SKM-1 treated with dmso at 0.1 percent for 144 hours (cell line): ENCODE data around the gene HSPB2.
"Not testable (repeated sequence)": the region's sequence is repeated elsewhere in the genome, so short reads cannot be mapped to it uniquely, and the experiment has no call there.

Experiments
- DNase-seq: peaks from one replicate; lab custom pipeline; 2025; ENCODE audit not compliant: unreplicated experiment; lab: John Stamatoyannopoulos, UW

HSPB2 gene

DNA sequence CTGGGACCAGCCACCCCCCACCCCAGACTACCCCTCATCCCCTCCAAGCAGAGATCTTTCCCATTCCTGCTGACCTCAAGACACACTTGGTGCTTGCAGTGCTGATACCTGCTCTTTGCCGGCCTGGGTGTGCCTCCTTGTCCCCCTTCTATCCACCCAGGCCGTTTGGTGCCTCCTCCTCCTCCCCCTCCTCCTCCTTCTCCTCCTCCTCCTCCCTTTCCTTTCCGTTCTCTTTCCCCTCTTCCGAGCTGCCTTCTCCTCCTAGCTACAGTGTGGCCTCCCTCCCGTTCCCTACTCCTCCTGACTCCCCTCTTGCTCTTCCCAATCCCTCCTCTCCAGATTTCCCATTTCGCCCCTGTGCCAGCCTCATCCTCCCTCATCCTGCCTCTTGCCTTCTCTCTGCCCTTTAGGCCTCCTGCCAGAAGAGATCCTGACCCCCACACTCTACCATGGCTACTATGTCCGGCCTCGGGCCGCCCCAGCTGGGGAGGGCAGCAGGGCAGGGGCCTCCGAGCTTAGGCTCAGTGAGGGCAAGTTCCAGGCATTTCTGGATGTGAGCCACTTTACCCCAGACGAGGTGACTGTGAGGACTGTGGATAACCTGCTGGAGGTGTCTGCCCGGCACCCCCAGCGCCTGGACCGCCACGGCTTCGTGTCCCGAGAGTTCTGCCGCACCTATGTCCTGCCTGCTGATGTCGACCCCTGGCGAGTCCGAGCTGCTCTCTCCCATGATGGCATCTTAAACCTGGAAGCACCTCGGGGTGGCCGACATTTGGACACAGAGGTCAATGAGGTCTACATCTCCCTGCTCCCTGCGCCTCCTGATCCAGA is 712 bp downstream of the HSPB2 start:
- no peak for DNase-seq

DNA sequence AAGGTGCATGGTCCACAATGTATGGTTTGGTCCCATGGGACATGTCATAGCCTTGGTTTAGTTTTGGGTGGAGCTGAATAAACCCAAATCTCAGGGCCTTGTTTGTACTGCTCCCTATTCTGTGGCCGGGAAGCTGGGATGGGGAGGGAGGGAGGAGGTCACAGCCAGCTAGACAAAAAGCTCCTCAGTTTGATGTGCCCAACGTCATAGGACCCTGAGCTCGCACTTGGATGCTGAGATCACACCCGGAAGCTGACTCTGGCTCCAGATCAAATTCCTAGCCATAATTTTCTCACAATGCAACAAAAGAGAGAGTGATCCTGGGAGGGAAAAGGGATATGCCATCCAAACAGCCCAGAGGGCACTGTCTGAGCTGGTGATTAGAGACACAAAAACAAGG is 1.5 kb downstream of the HSPB2 start:
- DNase-seq, result no peak

DNA sequence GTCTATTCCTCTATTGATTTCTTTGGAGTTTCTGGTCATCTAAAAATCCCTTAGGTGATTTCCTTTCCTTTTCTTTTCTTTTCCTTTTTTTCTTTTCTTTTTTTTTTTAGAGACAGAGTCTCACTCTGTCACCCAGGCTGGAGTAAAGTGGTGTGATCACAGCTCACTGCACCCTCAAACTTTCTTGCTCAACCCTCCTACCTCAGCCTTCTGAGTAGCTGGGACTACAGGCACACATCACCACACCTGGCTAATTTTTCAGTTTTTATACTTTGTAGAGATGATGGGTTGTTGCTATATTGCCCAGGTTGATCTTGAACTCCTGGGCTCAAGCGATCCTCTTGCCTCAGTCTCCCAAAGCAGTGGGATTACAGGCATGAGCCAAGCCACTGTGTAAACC is 4.2 kb downstream of the HSPB2 start:
- DNase-seq, result no peak

DNA sequence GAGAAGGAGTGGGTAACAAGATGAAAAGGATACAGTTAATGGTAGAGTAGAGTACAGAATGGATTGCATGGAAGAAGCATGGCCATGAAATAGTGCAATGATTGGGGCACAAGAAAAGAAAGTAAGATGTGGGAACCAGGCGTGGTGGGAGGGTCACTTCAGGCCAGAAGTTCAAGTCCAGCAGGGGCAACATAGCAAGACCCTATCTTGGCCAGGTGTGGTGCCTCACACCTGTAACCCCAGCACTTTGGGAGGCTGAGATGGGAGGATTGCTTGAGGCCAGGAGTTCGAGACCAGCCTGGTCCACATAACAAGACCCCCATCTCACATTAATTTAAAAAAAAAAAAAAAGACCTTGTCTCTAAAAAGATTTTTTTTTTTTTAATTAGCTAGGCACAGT is 4.8 kb downstream of the HSPB2 start:
- no peak for DNase-seq

DNA sequence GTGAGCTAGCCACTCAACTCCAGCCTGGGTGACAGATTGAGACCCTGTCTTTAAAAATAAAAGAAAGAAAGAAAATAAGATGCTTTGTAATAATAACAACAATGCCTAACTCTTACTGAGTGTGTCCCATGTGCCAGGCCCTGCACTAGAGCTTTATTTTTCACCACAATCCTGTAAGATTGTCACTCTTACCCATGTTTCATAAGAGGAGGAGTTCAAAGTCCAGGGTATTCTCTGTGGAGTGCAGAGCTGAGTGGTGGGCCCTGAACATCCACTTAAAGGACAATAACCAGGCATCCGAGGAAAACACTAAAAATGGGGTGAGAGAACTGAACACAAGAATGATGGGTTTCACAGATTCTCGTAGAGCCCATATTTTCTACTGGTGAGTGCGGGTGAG is 5.3 kb downstream of the HSPB2 start:
- DNase-seq, result no peak

DNA sequence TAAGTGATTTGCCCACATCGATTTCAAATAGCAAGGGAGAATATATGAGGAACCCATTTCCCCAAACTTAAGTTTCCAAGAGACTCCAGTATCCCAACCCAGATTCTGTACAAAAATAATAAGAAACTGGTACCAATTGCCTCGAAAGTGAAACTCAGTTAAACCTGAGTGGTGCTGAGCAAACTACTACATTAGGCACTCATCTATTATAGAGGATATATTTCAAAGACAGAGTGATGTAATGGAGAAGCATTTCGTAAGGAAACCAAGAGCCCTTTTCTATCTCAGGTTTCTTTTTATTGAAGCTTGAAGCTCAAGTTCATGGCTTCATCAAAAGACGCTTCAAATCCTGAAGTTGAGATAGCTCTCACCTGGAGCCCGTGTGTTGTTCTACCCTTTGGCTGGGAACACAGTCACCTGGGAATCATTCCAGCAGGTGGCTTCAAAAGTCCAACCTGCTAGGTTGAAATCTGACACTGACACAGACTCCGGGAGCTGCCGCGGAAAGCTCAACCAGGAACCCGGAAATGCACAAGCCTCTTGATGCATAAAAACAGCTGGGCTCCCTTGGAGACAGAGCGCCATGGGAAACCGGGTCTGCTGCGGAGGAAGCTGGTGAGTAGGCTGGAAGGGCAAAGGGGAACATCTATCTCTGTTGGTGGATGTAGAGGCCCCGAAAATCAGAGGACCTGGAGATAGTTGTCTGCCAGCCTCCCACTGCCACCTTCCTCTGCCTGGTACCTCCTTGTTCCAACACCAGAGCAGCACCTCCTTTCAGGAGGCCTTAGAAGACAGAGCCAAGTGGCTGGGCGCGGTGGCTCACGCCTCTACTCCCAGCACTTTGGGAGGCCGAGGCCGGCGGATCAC is 6.1 kb downstream of the HSPB2 start, which contains the start of gene C11orf52:
Gene C11orf52, plus strand, starts transcription at position 524 of the 867 bp plus-strand sequence. Its CDS starts 60 bp downstream, at position 584.
- DNase-seq, result no peak

DNA sequence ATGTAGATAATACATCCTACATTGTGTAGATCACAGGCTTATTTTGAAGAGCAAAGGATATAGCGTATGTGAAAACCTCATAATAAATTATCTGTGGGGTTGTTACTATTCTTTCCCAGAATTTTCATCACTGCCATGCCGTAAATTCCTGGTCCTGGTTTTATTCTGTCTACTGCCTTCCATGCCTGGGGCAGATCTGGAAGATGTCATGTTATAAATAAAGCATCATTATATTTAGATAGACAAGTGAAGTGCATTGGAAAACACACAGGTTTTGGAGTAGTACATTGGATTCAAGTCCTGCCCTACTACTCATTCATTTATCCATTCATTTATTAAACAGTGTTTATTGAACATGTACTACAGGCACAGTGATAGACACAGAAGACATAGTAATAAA is 8.4 kb downstream of the HSPB2 start:
- DNase-seq, result no peak

DNA sequence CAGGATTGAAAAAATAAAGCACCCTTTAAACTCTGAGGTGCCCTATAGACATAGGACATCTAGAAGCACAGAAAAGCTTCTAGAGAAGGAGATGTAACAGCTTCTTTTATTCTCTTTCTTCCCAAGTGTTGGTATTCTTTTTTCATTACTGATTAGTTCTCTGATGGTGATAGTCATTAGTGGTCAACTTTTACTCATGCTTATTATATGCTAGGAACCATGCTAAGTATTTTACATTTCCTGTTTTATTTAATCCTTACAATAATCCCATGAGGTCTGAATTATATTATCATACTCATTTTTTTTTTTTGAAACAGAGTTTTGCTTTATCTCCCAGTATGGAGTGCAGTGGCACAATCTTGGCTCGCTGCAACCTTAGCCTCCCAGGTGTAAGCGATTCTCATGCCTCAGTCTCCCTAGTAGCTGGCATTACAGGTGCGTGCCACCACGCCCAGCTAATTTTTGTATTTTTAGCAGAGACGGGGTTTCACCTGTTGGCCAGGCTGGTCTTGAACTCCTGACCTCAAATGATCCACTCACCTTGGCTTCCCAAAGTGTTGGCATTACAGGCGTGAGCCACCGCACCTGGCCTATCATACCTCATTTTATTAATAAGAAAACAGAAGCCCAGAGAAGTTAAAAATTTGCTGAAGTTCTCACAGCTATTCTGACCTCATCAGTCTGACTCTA is 9.2 kb downstream of the HSPB2 start:
- DNase-seq, result no peak

DNA sequence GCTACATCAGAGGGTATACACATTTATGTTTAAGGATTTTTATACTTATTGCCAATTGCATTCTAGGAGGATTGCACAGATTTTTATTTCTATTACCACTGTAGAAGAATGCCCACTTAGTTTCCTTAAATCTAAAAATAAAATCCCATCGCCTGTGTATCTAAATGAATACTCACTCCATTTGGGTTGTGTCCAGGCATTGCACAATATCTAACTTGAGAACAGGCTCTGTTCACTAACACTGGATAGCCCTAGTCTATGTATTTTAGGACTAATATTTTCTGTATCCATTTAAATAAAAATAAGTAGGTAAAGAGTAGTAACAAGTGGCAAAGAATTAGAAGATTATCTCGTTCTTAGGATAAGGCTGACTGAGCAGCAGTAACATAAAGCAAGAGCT is 10.3 kb downstream of the HSPB2 start:
- DNase-seq, result no peak

DNA sequence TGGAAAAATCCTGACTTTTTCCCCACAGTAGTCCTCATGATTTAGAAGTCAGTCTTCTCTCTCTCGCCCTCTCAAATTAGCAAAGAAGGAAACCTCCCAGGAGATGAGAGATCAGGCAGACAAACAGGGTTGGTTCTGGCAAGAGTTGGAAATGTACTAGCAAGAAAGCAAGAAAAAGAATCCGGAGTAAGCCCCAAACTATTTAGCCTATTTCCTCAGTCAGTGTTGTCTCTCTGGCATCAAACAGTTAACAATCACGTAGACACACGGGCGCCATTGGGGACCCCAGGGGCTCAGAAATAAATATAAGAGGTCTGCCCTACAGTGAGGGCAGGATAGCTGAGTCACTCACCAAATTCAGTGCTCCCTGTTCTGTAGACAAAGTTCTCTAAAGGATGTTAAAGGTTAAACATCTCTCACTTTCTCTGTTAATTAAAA is 10.8 kb downstream of the HSPB2 start:
- no peak for DNase-seq

DNA sequence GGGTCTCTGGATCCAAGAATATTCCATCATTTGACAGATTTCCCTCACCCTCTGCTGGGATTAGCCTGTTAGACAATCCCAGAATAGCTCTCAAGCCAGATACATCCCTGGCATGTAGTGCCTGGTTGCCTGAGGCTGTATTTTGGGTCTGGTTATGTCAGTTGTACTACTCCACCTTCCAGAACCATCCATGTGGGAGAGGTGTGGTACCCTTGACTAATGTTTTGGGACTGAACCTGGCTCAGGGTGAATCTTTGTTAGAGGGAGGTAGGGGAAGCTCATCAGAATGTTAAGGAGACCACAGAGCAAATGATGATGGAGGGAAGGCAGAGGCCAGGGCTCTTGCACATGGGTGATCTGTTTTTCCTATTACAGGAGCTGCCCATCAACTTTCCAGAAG is 11.4 kb downstream of the HSPB2 start:
- no peak for DNase-seq

DNA sequence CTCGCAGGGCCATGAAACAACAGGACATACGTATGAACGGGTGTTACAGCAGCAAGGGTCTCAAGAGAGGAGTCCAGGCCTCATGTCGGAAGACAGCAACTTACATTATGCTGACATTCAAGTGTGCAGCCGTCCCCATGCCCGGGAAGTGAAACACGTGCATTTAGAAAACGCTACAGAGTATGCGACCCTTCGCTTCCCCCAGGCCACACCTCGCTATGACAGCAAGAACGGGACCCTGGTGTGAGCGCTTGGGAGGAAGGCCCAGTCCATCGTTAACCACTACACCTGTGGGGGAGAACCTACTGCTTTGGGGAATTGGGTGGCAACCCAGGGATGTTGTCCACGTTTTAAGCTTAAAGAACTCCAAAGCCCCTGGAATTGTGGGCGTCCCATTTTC is 13.4 kb downstream of the HSPB2 start:
- no peak for DNase-seq

DNA sequence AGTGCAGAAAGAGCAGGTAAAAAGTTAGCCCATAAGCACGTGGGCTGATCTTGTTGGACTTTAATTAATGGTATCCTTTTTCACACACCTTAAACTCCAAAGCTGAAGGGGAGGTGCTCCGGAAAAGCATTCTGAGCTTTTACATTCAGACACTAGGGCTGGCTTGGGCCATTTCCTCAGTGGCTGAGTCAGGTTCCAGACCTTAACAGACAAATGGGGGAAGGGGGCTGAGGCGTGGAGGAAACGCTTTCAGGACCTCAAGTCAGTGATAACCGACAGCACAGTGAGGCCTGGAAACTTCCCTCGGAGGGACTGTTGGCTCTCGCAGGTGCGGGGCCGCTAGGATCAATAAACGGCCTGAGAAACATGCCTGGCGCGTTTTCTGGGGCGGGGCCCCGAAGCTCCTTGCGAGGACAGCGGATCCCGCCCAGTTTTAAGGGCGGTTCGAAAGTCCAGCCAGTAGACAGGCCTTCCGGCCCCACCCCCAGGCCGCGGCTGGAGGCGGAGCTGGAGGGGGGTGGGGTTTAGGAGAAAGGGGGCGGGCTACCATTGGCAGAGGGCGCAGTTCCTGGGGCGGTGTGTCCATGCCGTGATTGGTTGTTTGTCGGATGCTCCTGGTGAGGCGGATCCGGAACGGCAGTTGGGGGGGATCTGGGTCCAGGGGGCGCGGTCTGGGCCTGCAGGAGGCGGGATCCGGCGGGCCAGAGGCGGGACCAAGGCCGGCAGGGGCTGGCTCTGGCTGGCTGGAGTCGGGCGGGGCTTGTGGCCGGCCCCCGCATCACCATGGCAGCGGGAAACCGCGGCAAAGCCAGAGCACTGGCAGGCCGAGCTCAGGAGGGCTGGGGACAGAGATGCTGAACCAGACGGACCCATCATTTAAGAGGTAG is 14.2 kb downstream of the HSPB2 start:
- DNase-seq, result peak; percentile 97

DNA sequence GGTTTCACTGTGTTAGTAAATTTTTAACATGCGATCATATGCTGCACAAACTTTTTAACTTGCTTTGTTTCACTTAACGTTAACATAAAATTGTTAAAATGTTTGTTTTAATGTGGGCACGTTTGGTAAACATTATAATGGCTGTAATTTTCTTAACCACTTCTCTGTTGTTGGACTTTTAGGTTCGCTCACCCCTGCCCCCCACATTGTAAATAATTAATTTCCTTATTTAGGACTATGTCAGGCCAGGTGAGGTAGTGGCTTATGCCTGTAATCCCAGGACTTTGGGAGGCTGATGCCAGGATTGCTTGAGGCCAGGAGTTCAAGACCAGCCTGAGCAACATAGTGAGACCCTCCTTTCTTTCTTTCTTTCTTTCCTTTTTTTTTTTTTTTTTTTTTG is 17.9 kb downstream of the HSPB2 start:
- DNase-seq, result no peak

DNA sequence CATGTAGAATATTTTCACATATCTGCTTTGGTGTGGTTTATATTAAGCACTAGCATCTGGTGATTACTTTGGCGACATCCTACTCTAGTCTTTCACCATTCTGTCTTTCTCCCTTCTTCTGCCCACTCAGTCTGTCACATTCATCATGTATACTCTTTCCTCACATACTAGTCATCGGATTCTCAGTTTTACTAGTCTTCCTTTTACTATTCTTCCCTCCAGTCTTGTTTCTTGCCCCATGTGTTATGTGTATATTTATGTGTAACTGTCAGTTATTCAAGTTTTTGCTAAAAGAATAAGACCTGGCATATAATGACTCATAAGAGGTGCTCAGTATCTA is 20.0 kb downstream of the HSPB2 start:
- no peak for DNase-seq

DNA sequence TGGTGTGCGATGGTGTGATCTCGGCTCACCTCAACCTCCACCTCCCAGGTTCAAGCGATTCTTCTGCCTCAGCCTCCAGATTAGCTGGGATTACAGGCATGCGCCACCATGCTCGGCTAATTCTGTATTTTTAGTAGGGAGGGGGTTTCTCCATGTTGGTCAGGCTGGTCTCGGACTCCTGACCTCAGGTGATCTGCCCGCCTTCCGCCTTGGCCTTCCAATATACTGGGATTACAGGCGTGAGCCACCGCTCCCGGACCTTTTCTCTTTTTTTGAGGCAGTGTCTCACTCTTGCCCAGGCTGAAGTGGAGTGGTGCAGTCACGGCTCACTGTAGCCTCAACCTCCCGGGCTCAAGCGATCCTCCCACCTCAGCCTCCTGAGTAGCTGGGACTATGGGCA is 20.6 kb downstream of the HSPB2 start:
- DNase-seq, result not testable (repeated sequence)

DNA sequence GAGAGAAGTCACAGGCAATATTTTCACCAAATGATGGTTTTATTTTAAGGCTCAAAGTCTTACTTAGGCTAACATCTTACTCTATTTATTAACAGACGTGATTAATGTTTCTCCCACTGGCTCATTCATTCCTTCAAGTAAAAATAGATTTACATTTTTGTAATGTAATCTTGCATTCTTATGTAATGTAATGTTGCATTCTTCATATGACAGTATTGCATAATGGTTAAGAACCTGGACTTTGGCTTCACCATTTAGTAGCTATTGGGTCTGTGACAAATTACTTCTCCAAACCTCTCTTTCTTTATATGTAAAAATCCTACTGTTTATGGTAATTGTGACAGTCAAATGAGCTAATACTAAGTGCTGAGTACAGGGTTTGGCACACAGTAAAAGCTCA is 21.3 kb downstream of the HSPB2 start:
- no peak for DNase-seq

DNA sequence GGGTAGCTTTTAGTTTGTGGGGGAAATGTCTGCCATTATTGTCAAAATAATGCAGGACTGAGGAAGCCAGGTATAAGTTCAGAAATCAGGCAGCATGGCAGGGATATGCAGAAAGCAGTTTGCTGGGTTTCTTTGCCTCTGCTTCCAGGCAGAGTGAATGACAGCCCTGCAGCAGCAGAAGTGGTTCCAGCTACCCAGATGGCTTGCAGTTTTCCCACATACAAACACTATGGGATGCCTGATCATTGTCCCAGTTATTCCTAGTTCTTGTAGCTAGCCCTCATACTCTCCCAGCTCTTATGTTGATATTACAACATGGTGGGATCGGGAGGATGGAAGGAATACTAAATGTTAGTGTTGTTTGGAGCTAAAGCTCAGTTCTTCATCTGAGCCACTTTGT is 21.8 kb downstream of the HSPB2 start:
- DNase-seq, result no peak

DNA sequence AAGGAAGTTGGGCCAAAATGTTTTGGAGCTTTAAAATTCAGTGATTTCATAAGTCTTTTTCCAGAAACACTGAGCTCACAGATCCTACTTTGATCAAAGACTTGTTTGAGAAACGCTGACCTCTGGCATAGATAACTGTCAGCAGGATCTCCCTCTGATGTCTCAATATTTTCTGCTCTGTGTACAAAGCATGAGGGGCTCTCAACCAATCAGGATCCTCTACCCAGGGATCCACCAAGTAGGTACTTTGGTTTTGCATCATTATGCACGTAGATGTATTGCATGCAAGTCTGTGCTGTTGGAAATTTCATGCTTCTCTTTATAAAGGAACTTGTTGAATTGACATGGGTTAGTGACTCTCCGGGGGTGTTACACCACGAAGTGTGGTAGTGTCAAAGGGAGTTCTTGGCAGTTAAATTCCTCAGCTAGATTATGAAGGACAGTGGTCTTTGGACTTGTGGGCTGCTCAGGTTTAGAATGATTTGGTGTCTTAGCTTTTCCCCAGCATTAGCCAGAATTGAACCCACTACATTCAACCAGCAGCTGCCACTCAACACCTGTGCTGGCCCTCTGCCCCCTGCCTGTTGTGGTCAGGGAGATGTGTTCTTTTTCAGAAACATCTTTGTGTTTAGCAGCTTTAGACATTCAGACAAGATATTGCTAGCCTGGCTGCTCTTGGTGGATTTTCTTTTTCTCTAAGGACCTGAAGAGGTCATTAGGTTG is 22.9 kb downstream of the HSPB2 start:
- no peak for DNase-seq

DNA sequence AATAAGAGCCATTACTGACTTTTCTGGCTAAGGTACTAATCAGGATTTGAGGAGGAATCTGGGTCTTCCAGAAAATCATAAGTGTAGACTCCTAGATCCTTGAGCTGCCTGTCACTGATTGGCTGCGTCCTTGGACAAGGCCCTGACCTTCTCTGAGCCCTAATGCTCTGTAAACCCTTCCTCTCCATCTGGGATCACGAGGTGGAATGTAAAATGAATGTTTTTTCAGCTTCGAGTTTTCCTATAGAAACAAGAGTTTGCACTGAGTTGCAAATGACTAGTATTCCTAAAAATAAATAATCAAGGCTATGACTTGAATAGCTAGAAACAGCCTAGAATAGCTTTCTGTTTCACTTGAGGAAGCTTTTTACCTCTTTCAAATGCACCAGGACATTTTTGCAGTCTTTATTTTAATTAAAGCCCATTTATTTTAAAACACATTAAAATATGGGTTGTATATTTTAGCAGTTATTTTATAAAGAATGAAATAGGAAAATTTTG is 23.6 kb downstream of the HSPB2 start:
- no peak for DNase-seq
